NCI-H1092 treated with DMSO at 0.1 percent for 48 hours (cell line): ENCODE results near the gene ALDH1A3.
A peak's percentile ranks its signal among the peaks of the same experiment; 100 is the strongest.

Source experiments
- DNase-seq: peaks from one replicate; lab custom pipeline; 2025; lab: John Stamatoyannopoulos, UW

The ALDH1A3 gene

DNA sequence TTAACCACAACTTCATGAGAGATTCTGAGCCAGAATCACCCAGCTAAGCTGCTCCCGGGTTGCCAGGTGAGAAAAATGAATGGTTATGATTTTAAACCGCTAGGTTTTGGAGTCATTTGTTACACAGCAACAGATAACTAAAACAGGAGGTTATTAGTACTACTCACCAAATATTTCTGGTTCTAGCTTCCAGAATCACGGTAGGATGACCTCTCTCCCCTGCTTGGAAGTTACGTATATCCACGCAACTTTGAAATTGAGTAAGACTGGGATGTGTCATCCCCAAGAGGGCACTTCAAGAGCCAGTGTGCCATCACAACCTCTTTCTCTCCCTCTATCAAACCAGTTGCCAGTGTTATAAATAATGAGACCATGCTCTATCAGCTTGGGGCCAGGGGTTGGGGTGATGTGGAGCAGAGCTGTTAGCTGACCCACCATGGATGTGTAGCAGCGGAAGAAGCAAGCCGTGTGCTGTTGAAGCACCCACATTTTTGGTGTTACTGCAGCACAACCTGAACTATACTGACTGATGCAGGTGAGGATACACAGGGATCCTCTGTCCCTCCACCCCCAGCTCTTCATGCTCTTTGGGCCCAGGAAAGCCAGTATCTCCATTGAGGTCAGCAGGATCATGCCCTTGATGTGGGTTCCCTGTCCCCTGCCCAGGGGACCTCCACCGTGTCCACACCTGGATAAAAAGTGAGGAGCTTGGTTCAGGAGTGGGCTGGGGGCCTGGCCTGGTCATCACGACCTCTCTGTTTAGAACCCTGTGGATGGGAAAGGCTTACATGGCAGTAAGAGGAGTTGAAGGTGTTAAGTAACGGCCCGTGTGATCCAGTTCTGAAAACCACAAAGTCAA lies 19.4 kb upstream of the ALDH1A3 start:
- no peak for DNase-seq

DNA sequence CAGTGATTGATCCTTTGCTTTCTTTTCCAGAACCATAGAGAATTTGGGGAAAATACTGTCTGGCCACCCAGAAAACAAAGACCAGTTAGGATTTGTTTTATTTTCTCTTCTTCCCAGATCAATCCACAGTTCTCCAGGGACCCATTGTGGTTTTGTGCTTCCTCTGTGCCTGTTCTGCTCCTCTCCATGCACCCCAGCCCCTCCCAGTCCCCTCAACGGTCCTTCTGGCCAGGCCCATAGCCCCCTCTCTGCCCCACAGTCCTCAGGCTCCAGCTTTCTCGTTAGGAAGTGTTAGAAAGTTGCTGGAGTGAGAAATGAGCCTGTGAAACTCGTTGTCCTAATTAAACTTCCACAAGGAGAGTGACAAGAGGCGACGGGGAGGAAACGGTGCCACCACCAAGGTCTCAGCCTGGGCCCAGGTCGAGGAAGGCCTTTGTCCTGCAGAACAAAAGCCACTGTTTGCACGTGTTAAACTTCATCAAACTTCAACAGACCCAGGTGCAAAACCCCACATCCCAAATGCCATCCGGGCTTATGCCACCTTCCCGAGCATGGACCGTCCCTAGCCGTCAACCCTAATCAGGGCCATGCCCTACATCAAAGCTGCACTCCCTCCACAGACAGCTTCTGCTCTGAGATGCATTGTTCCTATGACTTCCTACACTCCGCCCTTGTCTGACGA lies 18.7 kb upstream of the ALDH1A3 start:
- no peak for DNase-seq

DNA sequence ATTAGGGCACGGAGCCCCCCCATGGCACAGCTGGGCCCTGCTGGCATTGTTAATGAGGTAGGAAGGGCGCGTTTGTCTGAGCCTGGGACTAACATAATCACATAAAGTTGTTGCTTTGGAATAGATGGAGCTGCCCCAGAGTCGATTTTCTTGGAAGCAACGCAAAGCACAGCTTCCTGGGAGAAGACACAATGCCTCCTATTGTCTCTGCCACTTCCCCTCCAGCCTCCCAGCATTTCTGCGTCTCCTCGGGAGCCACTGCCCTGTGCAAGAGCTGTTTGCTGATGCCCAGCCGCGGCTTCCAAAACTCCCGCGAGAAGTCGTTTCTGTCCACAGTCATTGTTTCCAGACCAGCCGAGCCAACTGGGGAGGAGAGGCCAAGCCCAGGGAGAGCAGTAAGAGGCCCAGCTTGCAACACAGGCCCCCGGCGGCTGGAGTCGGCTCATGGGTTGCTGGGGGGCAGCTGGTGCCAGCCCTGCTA lies 18.1 kb upstream of the ALDH1A3 start:
- no peak for DNase-seq

DNA sequence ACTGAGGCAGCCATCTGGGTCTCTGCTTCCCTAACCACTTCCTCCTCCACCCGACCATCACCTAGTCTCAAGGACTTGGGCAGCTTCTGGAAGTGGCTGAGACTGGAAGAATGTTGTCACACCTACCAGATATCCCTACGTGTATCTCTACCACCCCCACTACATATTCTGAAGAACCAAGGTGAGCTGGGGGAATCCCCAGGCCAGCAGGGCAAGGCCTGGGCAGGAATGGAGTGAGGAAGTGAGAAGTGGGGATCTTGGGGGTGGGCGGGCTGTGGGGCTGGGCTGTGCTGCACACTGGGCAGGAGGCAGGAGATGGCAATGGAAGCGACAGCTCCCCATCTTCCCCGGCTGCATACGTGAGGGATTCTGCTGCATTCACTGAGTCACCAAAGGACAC lies 17.5 kb upstream of the ALDH1A3 start:
- no peak for DNase-seq

DNA sequence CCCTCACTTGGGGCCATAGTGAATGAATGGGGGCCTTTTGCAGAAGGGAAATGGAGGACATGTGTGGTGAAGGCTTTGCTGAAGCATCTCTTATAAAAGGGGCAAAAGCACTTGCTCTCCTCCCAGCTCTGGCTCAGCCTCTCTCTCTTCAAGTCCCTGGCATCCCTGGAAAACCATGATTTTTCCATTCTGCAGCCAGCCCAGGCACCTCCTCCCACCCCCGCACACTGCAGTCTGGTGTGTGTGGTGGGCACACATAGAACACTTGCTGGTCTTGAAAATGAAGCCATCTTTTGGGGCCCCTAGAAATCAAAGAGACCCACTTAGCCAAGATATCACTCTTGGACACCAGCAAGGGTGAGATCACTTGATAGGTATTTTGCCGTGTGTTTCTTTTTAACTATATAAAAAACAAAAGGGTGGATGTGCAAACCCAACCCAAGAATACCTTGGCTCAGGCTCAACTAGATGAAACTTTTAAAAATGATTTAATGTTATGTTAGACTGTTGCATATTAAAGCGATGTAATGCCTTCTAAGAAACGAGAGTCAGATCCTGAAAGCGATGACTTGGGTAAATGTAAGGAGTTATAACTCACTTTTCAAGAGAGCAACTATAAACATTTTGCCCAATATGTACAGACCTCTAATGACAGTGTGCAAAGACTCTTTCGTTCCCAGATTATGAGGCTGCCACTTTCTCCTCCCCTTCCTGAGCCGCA lies 16.4 kb upstream of the ALDH1A3 start:
- no peak for DNase-seq

DNA sequence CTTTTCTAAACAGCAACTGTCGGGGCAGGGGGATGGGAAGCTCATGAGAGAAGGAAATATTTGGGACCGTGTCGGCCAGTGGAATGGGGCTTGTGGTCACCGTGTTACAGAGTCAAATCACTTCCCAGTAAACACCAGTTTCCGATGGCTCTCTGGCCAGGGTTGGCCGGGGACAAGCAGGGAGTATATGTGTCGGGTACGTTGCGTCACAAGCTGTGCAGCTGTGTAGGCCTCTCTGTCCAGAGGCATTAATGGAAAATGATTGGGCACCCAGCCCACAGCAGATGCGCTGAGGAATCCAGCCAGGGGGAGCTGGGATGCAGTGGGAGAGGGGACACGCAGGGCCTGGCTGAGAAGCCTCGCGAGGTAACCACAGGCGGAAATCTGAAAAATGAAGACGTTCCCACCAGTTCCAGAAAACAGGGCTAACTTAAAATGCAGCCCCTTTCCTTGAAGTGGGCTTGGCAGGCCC lies 15.8 kb upstream of the ALDH1A3 start:
- no peak for DNase-seq

DNA sequence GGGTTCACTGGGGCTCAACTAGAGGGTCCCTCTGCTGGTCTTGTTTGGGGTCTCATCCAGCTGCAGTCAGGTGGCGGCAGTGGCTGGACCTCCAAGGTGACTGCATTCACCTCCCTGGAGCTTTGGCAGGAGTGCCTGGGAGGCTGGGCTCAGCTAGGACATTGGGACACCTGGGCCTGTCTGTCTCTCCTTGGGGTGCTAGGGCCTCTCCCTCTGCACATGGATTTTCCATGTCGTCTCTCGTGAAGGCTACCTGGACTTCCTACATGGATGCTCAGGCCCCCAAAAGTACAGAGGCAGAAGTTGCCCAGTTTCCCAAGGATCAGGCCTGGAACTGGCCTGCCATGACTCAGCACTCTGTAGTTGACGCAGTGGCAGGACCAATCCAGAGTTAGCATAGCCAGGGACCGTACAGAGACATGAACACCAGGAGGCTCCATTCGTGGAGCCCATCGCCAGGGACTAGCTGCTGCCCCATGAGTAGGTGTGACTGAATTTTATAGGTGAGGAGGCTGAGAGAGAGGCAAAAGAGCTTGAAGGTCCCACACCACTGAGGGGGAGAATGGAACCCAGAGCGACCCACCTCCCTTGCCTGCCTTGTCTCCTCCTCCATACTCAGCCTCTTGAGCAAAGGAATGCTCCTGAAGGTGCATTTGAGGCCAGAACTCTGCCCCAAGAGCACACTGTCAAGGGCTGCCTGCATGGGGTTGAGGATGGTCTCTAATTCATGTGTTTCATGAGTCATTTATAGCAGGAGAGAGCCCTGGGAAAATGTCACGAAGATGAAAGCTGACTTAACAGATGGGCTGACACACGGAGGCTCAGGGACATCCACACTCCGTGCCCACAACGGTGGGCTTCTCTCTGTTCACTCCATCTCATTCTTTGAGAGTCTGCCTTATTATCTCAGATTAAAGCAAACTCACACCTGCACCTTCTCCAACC lies 13.0 kb upstream of the ALDH1A3 start:
- no peak for DNase-seq

DNA sequence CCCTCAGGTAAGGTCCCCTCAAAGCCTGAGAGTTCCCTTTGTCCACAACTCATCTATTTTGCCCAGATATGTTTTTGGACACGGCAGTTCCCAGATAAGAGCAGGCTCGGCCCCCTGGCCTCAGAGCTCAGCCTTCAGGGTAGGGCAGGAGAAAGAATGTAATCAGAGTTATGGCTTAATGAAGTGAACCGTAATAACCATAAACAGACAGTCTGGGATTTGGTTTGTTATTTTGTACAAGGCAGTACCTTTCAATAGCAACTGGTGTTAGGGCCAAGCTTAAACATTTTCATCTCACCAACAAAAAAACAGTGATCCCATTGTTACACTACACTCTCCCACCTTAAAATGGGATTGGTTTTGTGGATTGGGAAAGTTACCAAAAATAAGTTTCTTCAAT lies 12.2 kb upstream of the ALDH1A3 start:
- DNase-seq, result no peak

DNA sequence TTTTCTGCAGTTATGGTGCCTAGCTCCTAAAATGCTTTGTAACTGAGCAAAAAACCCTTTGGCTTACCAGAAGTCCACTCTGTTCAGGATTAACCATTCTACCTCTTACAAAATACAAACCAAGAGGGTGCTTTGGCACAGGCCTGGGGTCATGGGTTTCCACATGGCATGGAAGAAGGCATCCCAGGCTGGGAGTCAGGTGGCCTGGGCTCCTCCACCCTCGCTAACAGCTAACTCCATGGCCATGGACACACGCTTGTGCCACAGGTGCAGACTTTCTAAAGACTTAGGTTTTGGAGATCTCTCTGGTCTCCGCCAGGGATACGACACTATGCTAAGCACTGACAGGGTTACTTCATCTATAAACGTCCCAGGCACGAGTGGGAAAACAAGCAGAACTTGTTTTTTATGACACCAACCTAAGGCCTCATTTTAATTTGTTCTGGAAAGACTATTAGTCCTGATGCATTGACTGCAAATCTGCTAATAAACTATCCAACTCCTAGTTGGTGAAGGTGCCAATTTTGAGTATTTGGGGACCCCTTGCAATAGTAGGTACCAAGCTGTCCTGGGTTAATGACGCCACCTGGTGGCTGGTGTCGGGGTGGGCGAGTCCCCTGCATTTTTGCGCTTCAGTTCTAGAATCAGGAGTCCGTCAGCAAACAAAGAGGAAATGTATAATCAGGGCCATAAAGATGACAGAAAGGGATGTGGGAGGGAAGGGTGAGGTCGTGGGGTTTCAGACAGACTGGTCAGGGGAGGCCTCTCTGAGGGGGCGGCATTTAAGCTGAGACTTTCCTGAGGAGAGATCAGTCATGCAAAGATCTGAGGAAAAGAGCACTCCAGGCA lies 10.3 kb upstream of the ALDH1A3 start:
- no peak for DNase-seq

DNA sequence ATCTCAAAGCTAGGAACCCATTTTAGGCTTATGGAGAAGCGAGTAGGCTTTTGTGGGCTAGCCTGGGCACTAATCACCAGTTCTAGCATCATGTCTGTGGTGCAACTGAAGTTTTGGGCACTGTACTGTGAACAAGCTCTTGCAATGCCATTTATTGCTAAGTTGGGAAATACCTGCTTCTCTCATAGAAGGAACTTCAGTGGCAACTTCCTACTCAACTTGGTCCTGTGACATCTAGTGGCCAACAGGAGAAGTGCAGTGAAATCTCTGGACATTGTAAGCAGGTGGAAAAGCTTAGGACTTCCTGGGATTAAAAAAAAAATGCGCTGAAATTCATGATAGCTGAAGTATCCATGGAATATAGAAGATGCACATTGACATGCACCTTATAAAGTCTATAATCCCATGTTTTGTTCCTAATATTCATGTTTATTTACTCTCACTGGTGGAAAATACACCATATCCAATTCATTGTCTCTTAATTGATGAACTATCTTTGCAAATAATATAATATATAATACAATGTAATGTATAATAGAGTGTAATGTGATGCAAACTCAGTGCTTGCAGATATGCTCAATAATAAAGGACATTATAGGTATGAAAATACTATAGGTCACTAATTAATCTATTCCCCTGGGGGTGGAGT lies 6.5 kb upstream of the ALDH1A3 start:
- DNase-seq, result peak; percentile 35

DNA sequence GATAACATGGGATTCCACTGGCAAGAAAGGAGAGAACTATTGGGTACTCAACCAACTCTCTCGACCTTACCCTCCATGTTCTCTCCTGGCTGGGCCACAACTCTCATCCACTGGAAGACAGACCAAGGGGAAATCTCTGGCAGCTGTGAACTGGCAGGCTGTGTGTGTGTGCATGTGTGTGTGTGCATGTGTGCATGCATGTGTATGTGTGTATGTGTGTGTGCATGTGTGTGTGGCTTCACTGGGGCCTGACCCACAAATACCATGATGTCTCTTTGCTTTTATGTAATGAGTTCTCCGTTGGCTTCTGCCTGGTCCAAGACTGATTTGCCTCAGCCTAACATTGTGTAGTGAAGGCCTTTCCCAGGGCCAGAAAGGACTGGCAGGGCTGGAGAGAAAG lies 4.1 kb upstream of the ALDH1A3 start:
- DNase-seq, result no peak

DNA sequence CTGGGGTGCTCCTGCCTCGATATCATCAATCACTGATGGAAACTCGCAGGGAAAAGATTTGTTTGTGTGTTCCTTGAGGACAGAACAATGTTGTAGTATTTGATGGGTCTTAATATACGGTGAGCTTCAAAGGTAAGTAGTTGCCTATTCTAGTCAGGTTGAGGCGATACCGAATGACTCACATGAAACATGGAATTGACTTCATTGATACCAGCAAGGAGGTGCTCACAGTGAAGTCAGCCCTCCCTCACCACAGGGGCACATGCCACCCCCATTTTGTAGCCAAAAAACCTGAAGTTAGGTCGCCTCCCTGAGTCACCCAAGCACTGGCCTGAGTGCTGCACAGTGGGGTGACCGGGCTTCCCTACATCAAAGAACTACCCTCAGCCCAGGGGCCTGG lies 3.7 kb upstream of the ALDH1A3 start:
- no peak for DNase-seq

DNA sequence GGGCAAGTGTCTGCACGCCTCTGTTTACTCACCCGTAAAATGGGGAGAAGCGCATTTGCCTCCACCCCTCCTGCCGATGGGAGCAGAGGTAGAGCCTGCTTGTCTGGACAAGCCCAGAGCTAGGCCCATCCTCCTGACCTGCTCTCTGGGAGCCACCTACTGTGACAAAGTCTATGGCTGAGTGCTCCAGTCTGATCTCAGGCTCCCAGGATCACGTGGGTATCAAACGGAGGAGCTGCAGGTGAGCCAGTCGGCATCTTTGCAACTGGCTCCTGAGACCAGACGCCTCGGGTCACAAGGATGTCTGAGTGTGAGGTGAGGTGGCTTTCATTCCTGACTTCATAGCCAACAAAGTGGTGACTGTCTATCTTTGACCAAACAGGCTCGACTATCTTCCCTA lies 2.1 kb upstream of the ALDH1A3 start:
- no peak for DNase-seq

DNA sequence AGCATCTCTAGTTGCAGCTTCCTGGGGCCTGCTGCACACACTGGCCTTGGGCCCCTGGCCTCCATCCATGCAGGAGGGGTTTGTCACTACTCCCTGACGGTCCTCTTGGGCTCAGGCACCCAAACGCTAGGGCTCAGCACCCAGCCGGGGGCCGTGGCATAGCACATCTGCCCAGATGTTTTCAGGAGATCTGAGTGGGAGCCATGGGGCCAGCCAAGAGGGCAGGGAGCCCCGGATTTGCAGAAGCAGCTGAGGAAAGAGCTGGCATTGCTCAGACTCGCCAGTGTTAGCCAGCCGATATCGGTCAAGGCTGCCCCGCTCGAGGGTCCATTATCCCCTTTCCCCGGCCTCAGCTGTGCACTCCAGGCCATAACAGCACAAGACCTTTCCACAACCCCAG lies 1.5 kb upstream of the ALDH1A3 start:
- no peak for DNase-seq

DNA sequence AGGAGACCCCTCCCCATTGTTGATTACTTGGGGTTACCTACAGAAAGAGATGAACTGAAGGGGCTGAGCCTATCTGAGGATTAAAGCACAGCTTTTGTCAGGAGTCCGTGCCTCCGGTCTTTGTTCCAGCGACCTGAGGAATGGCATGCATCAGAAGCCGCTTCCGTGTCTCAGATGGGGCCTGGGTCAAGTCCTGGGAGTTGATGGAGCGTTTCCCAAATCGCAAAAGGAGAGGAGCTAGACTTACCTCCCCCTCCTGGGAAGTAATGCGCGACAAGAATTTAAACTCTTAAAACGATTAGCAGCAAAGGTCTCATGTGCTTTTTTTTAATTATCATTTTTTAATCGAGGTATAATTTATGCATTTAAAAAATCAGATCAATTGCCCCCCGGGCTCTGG lies 983 bp upstream of the ALDH1A3 start:
- DNase-seq, result no peak

DNA sequence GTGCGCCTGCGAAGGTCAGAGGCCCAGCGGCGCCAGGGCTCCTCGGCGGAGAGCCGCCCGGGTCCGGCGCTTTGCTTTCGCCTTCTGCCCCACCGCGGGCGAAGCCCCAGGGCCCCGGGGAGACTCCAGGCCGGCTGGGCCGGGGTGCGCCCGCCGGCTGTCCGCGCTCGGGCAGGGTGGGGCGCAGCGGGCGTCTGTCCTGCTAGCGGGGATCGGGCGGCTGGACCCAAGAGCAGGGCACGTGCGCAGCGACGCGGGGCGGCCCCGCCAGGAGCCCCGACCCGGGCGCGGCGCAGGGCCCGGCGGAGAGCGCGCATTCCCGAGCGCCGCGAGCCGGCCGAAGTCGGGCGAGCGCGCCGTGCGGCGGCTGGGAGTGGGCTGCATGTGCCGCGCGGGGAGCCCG lies 569 bp upstream of the ALDH1A3 start:
- DNase-seq, result no peak

DNA sequence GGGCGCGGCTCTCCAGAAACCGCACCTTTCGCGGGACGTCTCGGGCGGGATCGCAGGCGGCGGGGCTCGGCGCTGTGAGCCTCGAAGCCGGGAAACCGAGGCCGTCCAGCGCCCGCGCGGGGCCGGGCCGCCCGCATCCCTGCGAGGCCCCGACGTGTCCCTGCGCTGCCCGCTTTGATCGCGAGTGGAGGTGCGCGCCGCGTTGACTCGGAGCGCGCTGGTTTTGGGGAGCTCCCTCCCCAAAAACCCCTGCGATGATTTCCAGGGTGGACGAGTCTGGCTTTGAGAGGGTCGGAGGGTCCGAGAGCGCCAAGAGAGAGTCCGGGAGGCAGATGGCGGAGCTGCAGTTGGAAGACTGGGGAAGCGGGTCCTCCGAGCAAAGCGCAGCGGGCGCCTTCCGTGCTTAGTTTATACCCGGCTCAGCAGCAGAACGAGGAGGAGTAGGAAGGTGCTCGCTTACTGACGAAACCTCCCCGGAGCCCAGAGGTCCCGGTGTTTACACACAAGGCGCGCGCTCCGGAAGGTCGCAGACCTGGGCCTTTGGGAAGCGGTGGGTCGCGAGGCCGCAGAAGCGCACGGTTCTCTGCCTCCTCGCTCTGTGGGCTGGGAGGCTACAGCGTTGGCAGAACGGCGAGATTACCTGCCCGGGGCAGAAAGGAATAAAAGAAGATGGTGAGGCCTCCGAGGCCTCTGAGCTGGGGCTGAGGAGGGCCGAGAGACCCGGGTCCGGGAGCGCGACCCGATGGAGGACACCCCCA lies 687 bp downstream of the ALDH1A3 start:
- no peak for DNase-seq

DNA sequence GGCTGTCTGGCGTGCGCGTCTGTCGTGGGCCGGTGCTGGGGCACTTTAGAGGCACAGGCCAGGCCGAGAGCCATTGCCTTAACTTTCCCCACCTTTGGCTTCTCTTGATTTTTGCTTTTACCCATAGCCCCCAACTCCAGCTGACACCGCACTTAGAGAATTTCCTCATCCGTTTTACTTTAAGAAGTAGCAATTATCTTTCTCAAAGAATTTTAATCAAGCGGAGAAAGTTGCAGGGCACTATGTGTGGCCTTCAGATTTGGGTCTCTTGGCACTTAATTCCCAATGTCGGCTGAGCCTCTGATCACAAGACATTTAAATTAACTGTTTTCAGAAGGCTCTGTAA lies 1.2 kb downstream of the ALDH1A3 start:
- no peak for DNase-seq

DNA sequence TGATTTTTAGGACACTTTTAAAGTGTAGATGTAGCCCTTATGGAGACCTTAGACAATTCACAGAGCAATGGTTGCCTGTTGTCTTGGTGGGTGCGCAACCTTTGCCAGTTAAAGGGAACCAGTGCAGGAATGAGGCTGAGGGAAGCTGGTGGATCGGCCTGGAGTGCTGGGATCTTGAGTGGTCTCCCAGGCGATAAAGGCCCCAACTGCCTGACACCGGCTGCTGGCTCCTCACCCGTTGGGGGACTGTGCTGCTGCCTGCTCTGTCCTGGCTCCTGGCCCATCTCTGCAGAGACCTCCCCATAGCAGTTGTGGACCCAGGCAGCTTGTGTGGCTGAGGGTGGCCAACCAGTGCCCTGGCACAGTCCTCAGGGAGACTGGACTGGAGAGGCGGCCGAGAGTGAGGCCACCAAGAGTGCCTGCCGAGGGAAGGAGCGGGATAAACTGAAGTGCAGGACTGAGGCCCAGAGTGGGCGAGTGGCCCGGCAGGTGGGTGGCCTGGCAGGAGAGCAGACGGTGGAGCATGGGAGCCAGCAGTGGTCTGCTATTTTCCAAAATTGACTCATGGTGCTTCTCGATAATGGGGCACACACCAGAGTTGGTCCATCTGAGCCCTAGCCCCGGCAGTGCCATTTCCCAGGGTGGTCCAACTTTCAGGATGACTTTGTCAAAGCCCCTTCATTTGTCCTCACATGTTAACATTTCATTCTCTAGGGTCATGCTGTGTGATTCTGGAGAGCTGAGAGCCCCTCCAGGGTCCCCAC lies 2.1 kb downstream of the ALDH1A3 start:
- DNase-seq, result no peak
